ENCODE results near the gene CARMIL1. TPM values are rescaled to one million over a fixed set of nuclear protein-coding genes. Genes with fewer than 3 reads are reported as not detected.

CARMIL1 gene
- total RNA-seq, 1 experiment from 2014 or later: 23.6 TPM

GRCh38 chr6:25397406-25397805 is 118.2 kb downstream of the CARMIL1 start:
- TF ChIP-seq, protein P1, sequence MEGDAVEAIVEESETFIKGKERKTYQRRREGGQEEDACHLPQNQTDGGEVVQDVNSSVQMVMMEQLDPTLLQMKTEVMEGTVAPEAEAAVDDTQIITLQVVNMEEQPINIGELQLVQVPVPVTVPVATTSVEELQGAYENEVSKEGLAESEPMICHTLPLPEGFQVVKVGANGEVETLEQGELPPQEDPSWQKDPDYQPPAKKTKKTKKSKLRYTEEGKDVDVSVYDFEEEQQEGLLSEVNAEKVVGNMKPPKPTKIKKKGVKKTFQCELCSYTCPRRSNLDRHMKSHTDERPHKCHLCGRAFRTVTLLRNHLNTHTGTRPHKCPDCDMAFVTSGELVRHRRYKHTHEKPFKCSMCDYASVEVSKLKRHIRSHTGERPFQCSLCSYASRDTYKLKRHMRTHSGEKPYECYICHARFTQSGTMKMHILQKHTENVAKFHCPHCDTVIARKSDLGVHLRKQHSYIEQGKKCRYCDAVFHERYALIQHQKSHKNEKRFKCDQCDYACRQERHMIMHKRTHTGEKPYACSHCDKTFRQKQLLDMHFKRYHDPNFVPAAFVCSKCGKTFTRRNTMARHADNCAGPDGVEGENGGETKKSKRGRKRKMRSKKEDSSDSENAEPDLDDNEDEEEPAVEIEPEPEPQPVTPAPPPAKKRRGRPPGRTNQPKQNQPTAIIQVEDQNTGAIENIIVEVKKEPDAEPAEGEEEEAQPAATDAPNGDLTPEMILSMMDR (conservative IDR thresholded peaks at IDR 0.05): no peak
- H3K27me3 ChIP-seq (ENCODE audit: insufficient read depth, low read length): no peaks in the 10 kb centered on the region
- H3K4me3 Mint-ChIP-seq: no peak overlapping the region
- peaks cover 8% of the 10 kb centered on the region for H3K79me1 ChIP-seq (ENCODE audit: insufficient read depth, low read depth, low read length, poor library complexity, severe bottlenecking)
- no peak overlapping the region for H3K23ac ChIP-seq (ENCODE audit: insufficient read length, low read depth, low read length)
- no peaks in the 10 kb centered on the region for H3K9me3 ChIP-seq (ENCODE audit: control insufficient read depth, low read depth, low read length)
- no peak overlapping the region for H2BK120ac ChIP-seq (ENCODE audit: low read depth, low read length, poor library complexity, severe bottlenecking)
- H3K27me3 Mint-ChIP-seq (ENCODE audit: low read depth): no peaks in the 10 kb centered on the region
- H3K27ac Mint-ChIP-seq: peak overlapping the region in 1 of 3 experiments; percentile 11; a peak in 1 of 7 replicates
- H2BK12ac ChIP-seq (ENCODE audit: insufficient read length, low read depth, low read length): no peak overlapping the region
- no peak for DNase-seq
- WGBS (ENCODE audit: extremely low coverage, insufficient read length, low lambda C conversion rate): no CpG with 5 or more reads among the region's 2 CpGs
- no peak overlapping the region for H2BK20ac ChIP-seq (ENCODE audit: low read depth, low read length, poor library complexity, severe bottlenecking)
- H3K23me2 ChIP-seq (ENCODE audit: insufficient read length, low read depth, low read length, poor library complexity, severe bottlenecking): no peaks in the 10 kb centered on the region
- no peak overlapping the region for H2AFZ ChIP-seq (ENCODE audit: low read length)
- peaks cover 2% of the 10 kb centered on the region; the same call in 1 of the 2 replicates for H3K79me2 ChIP-seq (ENCODE audit: insufficient read depth, low read length)
- H3K4me1 Mint-ChIP-seq: peaks cover 27 to 40% of the 10 kb centered on the region in 2 experiments
- H3T11ph ChIP-seq (ENCODE audit: low read length): no peak overlapping the region
- no peaks in the 10 kb centered on the region for H3K36me3 Mint-ChIP-seq (ENCODE audit: insufficient read depth in 1 of 3, low read depth in 3 of 3)
- no peak overlapping the region for H2AK5ac ChIP-seq (ENCODE audit: insufficient read length, low read length)
- H3K27ac ChIP-seq (ENCODE audit: insufficient read length, low read depth, low read length): no peak overlapping the region
- no peak overlapping the region for H4K91ac ChIP-seq (ENCODE audit: insufficient read length, low read depth, low read length)
- H3K14ac ChIP-seq (ENCODE audit: insufficient read depth, low read length): no peak overlapping the region
- H3K56ac ChIP-seq (ENCODE audit: insufficient read length, low read depth, low read length): no peak overlapping the region
- H2BK15ac ChIP-seq (ENCODE audit: low read depth, low read length): no peak overlapping the region
- peaks cover 2% of the 10 kb centered on the region for H3K4me1 ChIP-seq (ENCODE audit: insufficient read depth, low read length)
- H2BK5ac ChIP-seq (ENCODE audit: insufficient read length, low read length): no peak overlapping the region
- H4K8ac ChIP-seq (replicated peaks; ENCODE audit: insufficient read length, low read depth, low read length): no peak overlapping the region
- H4K5ac ChIP-seq (ENCODE audit: insufficient read length, low read depth, low read length): no peak overlapping the region
- no peak overlapping the region for H3K9ac ChIP-seq (ENCODE audit: extremely low read depth, insufficient read length, low read length)
- H4K20me1 ChIP-seq (ENCODE audit: control insufficient read depth, insufficient read depth, insufficient read length): no peaks in the 10 kb centered on the region
- no peak overlapping the region for H3K4me2 ChIP-seq (ENCODE audit: insufficient read depth, insufficient read length, low read length)
- no peak overlapping the region for H3K18ac ChIP-seq (ENCODE audit: insufficient read length, low read depth, low read length)
- H3K9me3 Mint-ChIP-seq: no peaks in the 10 kb centered on the region
- no peak overlapping the region for H3K4ac ChIP-seq (ENCODE audit: low read depth, low read length)

Data from H9 (cell line).